HG02981 (cell line): ENCODE results near the gene BMPR1B.
"Not testable (repeated sequence)": the region's sequence is repeated elsewhere in the genome, so short reads cannot be mapped to it uniquely, and the experiment has no call there.

Experiments
- ATAC-seq: cut with Tn5 transposase; IDR thresholded peaks from one replicate; pipeline ENCODE4 v1.9.1; 2021; ENCODE audit warnings: mild to moderate bottlenecking, moderate library complexity; ENCODE audit not compliant: unreplicated experiment

BMPR1B gene

GRCh38 chr4:95122001-95122400 is 364.2 kb downstream of the BMPR1B start:
- no peak for ATAC-seq

DNA sequence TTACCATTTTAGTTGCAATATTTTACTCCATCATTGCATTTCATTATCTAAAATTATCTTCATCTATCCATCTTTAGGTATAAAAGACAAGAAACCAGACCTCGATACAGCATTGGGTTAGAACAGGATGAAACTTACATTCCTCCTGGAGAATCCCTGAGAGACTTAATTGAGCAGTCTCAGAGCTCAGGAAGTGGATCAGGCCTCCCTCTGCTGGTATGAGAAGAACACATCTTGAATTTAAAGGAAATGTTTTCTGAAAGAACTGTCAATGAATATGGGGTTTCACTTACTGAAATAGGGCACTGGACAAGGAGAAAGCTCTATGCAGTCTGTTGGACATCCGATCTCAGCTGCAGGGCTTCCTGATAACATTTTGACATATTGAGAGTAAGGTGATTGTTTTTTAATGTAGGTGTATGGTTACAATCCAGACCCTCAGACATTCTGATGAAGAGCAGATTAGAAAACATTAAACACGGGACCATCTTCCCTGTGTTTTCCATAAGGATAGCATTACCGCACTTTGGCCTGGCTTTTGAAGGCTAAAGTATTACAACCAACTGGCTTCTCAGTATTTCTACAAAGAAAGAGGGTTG is 367.2 kb downstream of the BMPR1B start:
- no peak for ATAC-seq

- no peak for ATAC-seq
These were observed 371.3 kb downstream of the BMPR1B start for GRCh38 chr4:95129031-95129430.

- no peak for ATAC-seq
These were observed 372.1 kb downstream of the BMPR1B start for GRCh38 chr4:95129821-95130311.

DNA sequence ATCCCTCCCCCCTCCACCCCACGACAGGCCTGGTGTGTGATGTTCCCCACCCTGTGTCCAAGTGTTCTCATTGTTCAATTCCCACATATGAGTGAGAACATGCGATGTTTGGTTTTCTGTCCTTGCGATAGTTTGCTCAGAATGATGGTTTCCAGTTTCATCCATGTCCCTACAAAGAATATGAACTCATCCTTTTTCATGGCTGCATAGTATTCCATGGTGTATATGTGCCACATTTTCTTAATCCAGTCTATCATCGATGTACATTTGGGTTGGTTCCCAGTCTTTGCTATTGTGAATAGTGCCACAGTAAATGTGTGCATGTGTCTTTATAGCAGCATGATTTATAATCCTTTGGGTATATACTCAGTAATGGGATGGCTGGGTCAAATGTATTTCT is 376.3 kb downstream of the BMPR1B start:
- ATAC-seq = not testable (repeated sequence)

GRCh38 chr4:95139424-95139823 is 381.7 kb downstream of the BMPR1B start:
- not testable (repeated sequence) for ATAC-seq

DNA sequence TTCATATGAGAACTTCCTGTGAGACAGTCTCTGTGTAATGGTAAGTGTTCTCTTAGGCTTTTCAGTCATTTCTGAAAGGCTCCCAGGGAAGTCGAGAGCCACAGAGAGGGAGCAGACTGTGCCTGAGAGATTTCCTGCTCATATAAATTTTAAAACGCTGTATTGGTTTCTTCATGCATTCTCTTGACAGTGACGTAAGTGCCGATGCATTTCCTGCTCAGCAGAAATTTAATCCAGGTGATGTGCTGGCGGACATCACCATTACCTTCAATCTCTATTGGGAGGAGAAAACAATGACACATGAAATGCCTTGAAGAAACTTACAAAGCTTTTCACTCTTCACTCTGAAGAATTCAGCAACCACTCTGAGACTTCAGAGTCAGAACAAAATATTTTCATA is 383.6 kb downstream of the BMPR1B start:
- ATAC-seq = no peak

DNA sequence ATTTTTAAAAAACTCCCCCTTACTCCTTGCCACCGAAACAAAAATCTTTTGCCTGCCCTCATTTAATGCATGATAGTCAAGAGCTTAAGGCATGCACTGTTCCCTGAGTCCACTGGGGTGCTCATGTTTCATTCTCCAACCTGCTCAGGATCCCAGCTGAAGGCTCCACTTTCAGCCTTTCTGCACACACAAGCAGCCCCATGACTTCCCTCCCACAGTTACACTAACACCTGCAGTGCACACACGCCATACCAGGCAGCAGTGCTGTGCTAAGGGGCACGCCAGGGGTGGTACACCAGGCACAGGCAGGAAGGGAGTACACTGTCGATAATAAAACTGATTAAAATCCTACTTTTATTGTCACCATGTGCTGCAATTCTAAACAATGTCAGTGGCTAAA is 385.2 kb downstream of the BMPR1B start:
- ATAC-seq = no peak

GRCh38 chr4:95151255-95151654 is 393.5 kb downstream of the BMPR1B start:
- no peak for ATAC-seq

GRCh38 chr4:95153182-95153581 is 395.4 kb downstream of the BMPR1B start:
- no peak for ATAC-seq

- peak; percentile 64 for ATAC-seq
These were observed 398.1 kb downstream of the BMPR1B start for GRCh38 chr4:95155759-95156451.

GRCh38 chr4:95156452-95156765 is 398.7 kb downstream of the BMPR1B start:
- no peak for ATAC-seq

DNA sequence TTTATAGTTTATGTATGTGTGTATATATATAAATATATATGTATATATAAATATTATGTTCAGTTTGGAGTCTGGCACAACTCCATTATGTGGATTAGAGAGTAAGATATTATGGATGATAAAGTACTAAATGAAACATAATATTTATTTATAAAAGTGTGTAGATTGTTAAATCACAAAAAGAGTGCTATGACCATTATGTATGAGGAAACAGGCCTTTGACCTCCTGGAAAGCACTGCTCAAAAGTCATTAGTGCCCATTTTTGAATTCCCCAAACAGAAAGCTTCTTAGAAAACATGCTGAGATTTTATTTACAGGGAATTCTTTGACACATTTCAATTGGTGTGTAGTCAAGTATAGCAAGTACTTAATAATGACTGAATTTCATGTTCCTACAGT is 399.8 kb downstream of the BMPR1B start:
- no peak for ATAC-seq

DNA sequence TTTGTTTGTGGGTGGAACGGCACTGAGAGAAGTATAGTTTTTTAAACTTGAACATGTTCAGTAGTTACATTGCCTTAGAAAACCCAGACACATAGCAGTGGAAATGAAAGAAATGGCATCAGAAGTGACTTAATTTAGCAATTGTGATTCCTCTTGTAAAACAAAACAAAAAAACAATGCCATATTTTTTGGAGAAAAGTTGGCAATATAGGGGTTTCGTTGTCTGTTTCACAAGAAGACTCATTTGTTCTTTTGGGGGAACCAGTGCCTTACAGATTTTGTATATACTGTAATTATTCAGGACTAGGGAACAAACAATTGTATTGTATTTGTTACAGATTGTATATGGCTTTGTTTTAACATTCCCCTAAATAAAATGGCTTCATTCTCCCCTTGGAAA is 400.3 kb downstream of the BMPR1B start:
- no peak for ATAC-seq

DNA sequence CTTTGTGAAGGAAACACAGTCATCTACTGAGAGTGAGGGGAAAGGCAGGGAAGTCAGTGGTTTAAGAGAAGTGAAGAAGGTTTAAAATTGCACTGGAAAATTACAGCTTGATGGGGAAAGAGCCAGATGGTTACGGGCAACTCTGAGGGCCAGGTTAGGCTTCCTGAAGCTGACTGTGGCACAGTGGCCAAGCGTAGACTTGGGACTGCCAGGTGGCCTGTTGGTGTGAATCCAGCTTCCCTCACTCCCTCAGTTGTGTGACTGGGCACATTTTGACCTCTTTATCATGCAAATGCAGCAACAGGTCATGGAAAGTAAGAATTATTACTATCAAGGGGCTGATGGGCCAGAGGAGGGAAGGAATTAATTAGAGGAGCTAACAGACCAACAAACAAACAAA is 400.9 kb downstream of the BMPR1B start:
- ATAC-seq = no peak

- ATAC-seq = no peak
These were observed 401.6 kb downstream of the BMPR1B start for GRCh38 chr4:95159384-95159783.

DNA sequence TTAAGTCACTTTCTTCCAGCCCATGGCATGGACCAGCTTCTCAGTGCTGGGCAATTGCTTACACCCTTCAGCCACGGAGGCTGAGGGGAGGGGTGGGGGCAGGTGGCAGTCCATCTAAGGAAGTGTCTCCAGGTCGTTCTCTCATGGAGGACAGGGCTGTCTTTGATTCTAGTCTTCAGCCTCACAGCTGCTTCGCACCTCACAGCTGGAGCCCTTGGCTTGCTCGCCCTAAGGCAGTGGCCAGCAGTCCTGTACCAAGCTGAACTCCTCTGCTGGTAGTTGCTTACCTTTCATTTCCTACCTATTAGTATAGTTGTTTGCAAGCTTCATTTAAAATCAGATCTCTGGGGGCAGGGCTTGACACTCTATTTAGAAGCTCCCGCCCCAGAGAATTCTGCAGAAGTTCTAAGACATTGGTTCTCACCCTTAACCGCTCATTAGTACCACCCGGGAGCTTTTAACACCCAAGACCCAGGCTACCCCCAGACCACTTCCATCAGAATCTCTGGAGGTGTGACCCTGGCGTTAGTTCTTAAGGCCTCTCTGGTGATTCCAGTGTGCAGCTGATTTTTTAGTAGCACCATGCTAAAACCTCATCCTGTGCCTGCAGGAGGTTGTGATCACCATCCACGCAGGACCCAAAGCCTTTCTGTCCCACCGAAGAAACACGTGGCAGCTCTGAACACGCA is 404.2 kb downstream of the BMPR1B start:
- ATAC-seq = no peak

DNA sequence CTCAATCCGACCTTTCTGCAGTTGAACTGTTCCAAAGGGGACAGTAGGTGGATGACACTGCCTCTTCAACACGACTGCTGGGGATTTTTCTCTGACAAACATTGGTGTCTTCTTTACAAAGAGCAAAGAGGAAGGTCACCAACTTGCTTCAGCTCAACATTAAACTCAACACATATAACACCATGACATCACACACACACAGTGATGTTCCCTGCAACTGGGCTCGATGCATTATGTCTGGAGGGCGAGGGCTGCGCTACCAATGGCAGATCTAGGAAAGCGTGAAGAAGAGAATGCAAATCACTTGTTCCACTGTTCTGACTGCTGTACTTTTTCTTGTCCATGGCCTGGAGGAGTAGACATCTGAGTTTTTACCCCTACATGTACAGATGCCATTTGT is 405.1 kb downstream of the BMPR1B start:
- no peak for ATAC-seq

DNA sequence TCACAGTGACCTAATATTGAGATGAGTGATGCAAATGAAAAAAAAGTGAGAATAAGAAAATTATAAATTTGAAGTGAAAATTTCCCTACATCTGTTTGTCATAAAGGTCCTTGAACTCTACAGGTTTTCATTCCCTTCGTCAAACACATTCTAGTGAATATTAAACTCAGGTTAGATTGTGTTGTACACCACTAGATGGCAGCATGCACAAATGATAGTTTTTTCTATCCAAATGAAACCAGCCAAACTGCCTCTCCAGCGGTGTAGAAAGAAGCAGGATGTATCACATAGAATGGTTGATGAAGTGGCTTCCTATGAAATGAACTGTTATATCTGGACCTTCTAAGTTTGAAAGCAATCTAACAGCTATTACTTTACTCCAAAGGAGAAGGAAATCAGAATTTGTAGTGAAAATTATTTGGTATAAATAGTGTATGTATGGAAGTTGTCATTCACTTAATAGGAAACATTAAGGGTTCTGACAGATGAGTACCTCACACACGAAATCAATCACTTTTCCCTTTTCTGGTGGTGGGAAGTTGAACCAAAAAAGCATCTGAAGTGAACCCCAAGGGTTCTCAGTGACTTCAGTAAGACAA is 408.3 kb downstream of the BMPR1B start:
- ATAC-seq = peak; percentile 82

DNA sequence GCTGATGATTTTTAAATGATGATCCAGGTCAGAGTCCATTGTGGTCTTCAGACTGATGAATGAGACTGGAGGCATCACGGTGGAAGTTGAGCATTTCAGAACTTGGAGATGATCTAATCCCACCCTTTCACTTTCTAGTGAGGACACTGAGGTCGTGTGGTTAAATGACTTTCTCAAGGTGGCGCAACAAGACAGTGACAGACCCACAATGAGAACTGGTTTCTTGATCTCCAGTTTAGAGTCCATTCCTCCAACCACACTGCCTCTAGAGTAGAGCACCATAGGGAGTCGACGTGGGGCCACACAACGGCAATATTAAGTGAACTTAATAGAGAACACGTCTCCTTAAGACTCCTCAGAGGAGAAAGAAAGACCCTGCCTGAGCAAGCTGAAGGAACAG is 410.1 kb downstream of the BMPR1B start:
- no peak for ATAC-seq

- no peak for ATAC-seq
These were observed 412.4 kb downstream of the BMPR1B start for GRCh38 chr4:95170176-95170575.

DNA sequence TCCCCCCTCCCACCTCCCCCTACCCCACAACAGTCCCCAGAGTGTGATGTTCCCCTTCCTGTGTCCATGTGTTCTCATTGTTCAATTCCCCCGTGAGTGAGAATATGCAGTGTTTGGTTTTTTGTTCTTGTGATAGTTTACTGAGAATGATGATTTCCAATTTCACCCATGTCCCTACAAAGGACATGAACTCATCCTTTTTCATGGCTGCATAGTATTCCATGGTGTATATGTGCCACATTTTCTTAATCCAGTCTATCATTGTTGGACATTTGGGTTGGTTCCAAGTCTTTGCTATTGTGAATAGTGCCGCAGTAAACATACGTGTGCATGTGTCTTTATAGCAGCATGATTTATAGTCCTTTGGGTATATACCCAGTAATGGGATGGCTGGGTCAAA is 413.6 kb downstream of the BMPR1B start:
- not testable (repeated sequence) for ATAC-seq
